ENCODE results near the gene C19orf33.
"Not testable (repeated sequence)": the region's sequence is repeated elsewhere in the genome, so short reads cannot be mapped to it uniquely, and the experiment has no call there.

C19orf33 gene

DNA sequence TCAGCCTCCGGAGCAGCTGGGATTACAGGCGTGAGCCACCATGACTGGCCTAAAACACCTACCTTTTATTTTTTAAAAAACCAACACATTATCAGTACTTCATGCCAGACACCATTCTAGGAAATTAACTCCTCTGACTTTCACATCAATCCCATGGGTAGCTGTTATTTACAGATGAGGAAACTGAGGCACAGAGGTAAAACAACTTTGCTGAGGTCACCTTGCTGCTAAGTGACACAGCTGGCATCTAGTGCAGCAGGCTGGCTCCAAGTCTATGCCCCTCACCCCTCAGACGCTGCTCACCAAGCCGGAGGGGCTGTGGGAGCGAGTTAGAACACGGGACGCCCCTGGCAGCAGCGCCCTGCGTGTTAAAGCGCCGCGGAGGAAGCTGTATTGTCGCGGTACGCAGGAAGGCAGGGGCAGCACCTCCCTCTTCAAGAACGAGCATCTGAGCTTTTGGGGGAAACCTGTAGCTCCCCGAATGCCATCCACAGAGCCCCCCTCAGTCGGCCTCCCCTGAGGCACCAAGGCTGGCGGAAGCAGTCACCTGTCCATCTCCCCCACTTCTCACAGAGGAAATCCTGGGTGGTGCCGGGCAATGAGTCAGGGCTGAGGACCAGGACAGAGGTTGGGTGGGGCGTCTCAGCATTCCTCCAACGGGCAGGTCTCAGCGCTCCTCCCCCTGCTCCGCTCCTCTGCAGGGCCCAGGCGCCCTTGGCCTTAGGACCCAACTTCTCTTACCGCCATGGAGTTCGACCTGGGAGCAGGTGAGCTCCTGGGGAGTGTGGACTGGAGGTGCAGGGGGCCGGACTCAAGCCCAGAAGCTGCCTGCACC lies at the start of gene C19orf33:
C19orf33 (plus strand) TSS at position 735 of the 835 bp plus-strand sequence; CDS start at position 746, 11 bp downstream.
- DNase-seq (ENCODE audit: low spot score): no peak

DNA sequence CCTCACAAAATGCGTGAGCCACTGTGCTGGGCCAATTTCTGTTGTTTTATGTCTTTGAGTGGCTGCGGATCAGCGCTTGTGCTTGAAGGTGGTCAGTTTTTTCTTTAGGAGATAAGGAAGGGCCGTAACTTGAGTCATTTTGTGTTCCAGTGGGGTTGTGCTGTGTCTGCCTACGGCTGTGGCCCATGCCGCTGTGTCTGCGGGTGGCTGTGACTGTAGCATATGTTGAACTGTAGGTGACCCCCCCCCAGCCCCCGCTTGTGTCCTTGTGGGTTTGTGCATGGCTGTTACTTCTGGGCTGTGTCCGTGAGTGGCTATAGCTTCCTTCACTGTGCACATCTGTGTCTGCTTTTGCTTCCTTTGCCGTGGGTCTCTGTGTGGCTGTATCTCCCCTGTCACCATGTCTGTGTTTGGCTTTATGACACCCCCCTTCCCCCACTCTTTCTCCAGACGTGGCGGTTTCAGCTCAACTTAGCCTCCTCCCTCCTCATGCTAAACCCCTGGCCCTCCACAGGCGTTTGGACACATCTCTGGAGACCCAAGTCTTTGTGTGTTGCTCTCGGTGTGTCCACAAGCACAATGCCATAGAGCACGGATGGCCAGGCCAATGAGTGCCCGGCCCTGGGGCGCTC lies 48.6 kb upstream of the C19orf33 start:
- no peak for DNase-seq (ENCODE audit: low spot score)

DNA sequence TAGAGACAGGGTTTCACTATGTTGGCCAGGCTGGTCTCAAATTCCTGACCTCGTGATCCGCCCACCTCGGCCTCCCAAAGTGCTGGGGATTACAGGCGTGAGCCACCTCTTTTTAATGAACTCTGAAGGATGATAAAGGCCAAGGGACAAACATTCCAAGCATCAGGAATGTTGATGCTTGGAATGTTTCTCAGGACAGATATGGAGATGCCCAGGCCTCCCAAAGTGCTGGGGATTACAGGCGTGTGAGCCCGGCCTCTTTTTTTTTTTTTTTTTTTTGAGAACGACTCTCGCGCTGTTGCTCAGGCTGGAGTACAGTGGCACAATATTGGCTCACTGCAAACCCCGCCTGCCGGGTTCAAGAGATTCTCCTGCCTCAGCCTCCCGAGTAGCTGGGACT lies 42.1 kb upstream of the C19orf33 start:
- DNase-seq (ENCODE audit: low spot score): not testable (repeated sequence)

DNA sequence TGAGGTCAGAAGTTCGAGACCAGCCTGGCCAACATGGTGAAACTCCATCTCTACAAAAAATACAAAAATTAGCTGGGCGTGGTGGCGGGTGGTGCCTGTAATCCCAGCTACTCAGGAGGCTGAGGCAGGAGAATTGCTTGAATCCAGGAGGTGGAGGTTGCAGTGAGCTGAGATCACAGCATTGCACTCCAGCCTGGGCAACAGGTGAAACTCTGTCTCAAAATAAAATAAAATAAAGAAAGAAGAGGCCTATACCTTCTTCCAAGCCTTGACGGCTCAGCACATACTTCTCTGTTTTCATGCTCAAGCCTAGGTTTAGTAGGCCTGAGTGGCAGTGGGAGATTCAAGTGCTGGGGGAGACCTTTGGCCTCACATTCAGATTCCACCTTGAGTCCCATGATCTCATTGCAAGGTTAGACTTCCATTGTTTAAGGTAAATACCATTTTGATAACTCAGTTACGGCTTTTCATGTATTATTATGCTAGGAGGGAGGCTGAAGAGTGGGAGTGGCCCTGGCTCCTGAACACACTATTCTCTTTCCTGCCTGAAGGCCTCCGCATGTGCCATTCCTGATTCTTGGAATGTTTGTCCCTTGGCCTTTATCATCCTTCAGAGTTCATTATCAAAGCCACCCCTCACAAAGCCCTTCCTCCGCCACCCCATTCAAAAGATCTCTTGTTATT lies 41.3 kb upstream of the C19orf33 start:
- no peak for DNase-seq (ENCODE audit: low spot score)

DNA sequence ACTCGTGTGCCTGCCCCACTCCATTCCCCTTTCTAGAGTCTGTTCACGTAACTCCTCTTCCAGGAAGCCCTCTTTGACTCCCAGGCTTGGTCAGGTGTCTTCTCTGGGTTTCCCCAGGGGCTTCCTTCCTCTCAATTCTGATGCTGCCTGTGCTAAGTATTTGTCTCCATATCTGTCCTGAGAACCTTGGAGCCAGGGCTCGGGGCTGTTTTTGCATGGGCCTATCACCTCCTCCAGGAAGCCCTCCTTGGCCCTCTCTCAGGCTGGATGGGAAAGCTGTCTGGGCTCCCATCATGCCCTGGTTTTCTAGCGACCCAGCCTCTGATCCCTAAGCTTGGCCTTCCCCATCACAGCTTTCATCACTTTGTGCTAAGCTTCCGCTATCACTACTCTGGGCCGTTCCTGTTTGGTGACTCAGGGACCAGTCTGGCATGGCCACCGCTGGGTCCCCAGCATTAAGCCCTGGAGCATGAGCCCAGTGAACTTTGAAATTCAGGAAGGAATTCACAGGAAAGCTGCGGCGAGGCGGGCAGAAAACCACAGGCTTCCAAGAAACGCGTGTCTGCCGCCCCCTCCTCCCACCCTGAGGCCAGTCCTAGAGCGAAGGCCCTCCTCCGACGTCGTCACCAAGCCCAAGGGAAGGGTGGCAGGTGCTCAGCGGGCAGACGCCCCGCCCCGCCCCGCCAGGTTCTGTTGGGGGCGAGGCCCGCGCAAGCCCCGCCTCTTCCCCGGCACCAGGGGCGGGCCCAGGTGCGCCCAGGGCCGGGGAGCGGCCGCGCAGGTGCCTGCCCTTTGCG lies 40.2 kb upstream of the C19orf33 start:
- DNase-seq (ENCODE audit: low spot score): peak; percentile 94

DNA sequence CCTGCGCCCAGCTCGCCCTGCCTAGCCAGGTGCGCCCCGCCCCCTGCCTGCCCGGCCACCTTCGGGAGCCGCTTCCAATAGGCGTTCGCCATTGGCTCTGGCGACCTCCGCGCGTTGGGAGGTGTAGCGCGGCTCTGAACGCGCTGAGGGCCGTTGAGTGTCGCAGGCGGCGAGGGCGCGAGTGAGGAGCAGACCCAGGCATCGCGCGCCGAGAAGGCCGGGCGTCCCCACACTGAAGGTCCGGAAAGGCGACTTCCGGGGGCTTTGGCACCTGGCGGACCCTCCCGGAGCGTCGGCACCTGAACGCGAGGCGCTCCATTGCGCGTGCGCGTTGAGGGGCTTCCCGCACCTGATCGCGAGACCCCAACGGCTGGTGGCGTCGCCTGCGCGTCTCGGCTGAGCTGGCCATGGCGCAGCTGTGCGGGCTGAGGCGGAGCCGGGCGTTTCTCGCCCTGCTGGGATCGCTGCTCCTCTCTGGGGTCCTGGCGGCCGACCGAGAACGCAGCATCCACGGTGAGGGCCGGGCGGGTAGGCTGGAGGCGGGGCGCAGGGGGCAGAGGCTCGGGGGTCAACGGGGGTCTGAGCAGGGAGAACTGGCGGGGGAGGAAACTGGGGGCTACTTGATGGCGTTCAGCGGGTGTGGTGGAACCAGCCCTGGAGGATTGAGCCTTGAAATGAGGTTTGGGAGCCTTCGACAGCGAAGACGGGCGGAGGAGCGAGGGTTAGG lies 39.4 kb upstream of the C19orf33 start, which contains the start of gene SPINT2:
SPINT2 (plus strand) TSS at position 88 of the 727 bp plus-strand sequence; CDS start at position 408, 320 bp downstream.
- DNase-seq (ENCODE audit: low spot score): peak; percentile 78

DNA sequence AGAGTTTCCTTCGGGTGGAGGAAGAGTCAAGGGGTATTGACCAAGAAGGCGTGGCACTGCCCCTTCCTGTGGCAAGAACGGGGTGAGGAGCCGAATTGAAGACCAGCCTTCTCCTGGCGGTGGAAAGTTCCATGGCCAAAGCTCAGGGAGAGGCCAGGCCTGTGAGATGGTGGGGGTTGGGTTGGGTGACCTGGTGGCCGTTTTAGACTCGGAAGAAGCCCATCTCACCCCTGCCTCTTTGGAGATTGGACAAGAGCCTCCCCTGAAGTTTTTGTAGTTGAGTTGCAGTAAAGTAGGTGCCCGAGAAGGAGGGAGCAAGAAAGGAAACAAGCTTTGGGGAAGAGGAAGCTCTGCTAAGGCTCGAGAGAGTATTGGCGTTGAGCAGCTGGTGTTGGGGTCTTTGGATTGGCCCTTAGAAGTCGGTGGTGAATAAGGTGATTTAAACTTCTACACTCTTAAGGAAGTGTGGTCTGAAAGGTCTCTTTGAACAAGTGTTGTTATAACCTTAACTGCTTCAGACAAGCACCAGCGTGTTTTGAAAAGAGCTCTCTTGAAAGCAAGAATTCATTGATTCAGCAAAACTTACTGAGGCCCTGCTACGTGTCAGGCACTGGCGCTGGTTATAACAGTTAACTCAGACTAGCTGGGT lies 38.7 kb upstream of the C19orf33 start:
- DNase-seq (ENCODE audit: low spot score): peak; percentile 48

DNA sequence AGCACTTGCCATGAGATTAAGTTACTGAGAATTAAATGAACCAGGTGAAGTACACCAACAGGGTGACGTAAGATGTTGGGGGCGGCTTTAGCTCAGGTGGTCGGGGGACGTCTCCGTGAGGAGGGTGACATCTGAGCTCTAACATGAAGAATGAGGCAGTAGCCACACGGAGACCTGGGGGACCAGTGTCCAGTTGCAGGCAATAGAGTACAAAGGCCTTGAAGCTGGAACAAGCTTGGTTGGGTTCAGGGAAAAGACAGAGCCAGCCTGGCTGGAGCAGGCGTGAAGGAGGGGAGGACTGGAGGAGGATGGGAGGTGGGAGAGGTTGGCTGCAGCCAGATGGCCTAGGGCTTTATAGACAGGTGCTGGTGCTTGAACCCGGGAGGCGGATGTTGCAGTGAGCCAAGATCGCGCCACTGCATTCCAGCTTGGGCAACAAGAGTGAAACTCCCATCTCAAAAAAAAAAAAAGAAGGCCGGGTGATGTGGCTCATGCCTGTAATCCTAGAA lies 38.1 kb upstream of the C19orf33 start:
- DNase-seq (ENCODE audit: low spot score): no peak

DNA sequence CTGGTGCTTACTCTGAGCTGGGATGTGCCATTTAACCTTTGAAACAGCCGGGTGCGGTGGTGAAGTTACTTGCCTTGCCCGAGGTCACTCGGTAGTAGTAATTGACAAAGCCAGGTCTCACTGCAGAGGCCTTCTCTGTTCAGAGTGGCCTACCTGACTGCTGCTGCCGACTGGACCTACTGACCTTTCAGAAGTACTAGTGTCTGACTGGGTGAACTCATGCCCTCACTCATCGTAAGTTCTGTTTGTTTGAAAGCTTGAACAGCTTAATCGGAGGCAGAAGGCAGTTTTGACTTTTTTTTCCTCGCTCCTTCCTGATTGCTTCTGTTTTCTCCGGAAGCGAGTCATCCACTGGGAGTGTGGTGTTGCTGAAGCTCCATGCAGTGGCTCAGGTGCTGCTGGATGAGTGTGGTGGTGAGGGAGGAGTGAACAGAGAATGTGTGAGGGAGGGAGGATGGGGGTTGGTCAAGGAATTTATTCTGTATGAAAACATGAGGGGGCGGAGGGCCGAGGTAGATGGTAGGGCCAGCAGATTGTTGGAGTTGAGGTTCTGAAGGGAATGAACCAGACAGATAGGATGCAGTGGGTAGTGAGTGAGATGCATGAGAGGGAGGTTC lies 37.0 kb upstream of the C19orf33 start:
- no peak for DNase-seq (ENCODE audit: low spot score)

DNA sequence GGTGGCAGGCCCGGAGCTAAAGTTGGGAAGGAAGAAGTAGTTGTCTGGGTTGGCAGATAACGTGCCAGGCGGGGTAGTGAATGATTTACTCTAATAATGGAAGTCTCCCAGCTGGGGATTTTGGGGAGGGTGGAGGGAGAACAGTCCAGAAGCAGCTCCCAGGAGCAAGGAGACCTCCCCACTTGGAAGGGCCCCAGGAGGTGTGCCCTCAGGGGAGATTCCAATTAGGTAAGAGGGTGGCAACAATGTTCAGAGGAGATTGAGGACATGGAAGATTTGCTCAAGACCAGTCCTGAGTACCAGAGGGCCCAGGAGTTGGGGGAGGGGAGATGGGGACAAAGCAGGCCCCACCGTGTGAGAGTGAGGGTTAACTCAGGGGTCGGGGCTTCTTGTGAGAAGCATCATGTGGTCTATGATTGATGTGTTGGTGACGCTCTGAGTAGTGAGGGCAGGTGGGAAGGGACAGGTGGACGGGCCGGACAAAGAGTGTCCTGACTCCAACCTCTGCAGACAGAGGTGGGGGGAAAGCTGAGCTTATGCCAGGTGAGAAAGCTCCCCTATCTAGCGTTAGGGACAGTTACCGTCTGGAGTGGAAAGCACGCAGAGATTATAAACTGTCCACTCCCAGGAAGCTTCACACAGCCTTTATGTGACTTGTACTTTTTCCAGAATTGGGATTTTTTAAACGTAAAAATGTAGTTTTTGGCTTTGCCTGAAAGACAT lies 36.1 kb upstream of the C19orf33 start:
- no peak for DNase-seq (ENCODE audit: low spot score)

DNA sequence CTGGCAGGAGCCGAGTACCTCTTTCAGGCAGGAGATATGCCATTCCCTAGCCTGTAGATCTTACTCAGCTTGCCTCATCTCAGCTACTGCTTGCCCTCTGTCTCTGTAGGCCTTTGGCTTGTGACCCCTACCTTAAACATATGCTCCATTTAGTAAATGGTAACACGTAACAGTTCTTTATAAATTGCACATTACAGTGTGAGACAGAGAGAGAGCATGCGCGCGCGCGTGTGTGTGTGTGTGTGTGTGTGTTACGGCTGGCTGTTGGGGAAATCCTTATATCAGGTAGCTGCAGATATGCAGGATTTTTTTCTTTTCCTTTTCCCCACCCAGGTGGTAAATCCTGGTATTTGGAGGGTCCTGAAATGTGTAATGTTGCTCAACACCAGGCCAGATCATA lies 35.5 kb upstream of the C19orf33 start:
- no peak for DNase-seq (ENCODE audit: low spot score)

DNA sequence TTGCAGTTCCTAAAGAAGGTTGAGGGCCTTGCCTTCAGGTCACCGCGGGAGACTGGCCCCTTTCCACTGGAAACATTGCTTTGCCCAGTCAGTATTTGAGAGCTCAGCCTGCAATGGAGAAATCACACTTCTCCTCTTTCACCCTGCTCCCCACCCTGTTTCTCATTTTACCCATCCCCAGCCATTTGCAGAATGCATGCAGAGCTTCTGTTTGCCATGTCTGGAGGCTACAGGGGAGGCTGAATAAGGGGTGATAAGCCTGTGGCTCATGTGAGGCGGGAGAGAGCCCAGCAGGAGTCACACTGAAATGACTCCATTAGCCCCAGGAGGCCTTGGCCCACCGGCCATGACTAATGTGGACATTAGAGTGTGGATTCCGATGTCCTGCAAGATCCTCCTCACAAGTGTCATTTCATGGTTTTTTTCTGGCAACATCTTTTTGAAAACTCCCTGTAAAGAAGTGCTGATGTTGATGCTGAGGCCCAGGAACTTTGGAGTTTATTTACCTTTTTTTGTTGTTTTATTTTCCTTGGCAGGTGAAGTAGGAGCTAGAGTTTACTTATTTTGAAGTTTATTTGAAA lies 33.4 kb upstream of the C19orf33 start:
- no peak for DNase-seq (ENCODE audit: low spot score)

DNA sequence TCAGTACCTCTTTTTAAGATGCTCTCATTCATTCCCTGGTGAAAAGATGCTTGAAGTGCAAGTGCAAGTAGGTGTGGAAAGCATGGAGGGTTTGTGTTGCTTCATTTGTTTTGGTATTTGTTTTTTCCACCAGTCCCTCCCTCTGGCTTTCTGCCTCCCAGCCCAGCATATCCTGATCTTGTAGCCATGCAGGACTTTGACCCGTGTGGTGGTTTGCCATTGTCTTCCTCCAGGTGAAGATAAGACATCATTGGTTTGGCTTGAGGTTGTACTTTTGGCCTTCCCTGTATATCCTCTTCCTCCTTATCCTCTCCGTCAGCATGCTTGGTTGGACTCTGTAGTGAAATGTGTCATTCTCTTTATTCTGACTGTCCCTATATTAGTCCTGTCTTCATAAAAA lies 30.6 kb upstream of the C19orf33 start:
- DNase-seq (ENCODE audit: low spot score): no peak

DNA sequence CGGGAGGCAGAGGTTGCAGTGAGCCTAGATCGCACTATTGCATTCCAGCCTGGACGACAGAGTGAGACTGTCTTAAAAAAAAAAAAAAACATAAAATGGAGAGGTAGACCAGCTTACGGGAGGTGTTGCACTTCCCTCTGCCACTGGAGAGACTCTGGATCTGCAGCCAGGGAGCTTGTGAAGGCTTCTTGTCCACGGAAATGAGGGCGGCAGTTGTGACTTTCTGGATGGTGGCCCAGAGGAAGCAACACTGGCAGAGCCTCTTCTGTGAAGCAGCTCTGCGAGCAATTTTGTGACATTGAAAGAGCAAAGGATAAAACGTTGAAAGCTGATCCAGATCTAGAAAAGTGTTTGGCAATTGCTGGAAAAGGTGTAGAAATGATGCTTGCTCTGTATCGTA lies 29.3 kb upstream of the C19orf33 start:
- no peak for DNase-seq (ENCODE audit: low spot score)

DNA sequence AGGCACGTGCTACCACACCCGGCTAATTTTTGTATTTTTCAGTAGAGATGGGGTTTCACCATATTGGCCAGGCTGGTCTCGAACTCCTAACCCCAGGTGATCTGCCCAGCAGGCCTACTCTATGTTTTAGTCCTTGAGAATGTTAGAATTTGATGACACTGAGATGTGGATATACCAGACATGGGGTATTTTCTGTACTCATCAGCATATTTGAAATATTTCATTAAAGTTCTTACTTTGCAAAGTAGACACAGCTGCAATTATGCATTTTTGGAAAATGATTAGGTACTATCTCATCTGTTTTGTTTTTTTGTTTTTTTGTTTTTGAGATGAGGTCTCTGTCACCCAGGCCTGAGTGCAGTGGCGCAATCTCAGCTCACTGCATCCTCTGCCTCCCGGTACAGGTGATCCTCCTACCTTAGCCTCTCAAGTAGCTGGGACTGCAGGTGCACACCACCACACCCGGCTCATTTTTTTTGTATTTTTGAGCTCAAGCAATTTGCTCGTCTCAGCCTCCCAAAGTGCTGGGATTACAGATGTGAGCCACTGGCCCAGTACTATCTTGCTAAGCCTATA lies 27.0 kb upstream of the C19orf33 start:
- no peak for DNase-seq (ENCODE audit: low spot score)

DNA sequence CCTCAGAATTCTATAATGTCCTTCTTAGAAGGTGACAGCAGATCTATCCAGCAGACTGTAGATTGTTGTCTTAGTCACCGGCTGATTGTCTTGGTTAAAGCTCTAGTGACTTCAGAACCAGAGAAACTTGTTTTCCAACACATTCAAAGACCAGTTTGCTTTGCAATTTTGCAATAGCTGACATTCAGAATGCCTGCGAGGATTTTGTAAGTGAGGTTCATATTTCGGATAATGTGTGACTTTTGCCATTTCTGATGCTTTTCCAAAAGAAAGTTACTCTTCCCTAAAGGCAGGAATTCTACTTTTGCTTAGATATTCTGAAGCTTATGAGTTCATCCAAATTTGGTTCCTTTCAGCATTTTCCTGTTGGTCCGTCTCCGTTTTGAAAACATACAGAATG lies 26.5 kb upstream of the C19orf33 start:
- no peak for DNase-seq (ENCODE audit: low spot score)

DNA sequence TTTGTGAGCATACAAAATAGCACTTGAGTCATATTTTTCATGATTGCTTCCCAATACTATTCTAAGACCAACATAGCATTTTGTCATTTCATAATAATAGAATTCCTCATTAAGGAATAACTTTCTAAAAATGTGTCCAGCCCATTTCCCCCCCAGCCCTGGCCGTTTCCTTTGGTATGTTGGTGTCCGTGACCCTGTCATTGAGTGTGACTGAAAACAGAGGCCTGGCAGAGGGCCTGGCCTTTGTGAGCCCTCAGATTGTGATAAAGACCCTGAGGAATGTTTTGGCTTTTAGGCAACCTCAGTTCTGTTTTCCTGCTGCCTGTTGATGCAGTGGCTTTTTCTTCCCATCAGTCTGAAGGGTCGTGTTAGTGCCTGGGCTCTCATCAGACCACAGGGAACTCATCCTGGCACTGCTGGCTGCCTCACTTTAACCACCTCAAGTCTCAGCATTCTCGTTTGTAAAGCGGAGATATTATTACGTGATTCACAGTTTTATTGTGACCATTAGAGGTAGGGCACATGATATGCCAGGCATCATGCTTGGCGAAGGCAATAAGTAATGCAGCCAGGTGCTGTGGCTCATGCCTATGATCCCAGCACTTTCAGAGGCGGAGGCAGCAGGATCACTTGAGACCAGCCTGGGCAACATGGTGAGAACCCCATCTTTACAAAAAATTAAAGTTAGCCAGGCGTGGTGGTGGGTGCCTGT lies 25.9 kb upstream of the C19orf33 start:
- DNase-seq (ENCODE audit: low spot score): no peak

DNA sequence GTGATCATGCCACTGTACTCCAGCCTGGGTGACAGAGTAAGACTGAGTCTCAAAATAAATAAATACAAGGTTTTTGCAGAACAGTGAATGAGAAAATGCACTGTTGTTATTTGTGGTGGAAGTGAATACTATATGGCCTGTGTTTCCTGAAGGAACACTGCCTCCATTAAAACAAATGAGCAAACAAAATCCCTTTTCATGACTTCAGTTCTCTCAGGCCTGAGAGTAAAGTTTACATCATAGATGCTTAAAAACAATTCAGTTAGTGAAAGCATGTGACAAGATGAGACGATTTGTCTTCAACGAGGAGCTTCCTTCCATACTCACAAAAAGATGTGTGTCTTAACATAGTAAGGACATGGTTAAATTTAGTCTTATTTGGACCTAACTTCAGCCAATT lies 25.3 kb upstream of the C19orf33 start:
- DNase-seq (ENCODE audit: low spot score): no peak
